Measurements from ENCODE around the gene DAAM2.

Gene DAAM2

DNA sequence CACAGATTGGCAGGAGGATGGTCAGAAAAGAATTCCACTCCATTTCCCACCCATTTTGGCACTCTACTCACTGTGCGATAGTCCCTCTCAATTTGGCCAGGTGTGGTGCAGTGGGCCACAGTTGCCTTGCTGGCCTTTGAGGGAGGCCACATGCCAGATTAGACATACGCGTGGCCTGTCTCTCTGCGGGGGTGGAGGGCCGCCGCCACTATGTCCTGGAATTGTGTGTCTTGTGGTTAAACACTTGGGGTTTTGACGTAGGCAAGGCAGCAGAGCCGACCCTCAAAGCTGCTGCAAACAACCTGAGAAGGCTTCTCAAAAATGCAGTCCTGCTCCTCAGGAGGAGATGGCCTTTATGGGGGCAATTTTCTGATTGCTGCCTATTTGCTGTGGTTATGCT is 4.9 kb upstream of the DAAM2 start:
- no peak for DNase-seq (ENCODE audit: low read depth in 2 of 2)

DNA sequence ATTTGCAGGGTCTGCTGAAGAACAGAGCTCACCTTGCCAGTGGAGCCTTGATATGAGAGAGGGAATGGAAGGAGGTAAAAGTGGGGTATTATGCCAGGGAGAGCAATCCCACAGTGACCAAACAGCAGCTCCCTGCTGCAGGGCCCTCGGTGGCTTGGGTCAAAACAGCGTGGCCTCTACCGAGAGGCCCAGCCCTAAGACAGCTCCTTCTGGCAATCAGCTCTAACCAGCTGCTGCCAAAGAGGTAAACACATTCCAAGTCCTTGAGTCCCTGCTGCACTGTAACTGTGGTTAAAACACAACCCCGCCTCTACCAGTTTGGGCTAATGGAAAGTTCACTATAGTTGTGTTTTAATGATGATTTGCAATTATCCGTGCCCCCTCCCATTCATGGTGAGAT is 1.4 kb upstream of the DAAM2 start:
- no peak for DNase-seq (ENCODE audit: low read depth in 2 of 2)

DNA sequence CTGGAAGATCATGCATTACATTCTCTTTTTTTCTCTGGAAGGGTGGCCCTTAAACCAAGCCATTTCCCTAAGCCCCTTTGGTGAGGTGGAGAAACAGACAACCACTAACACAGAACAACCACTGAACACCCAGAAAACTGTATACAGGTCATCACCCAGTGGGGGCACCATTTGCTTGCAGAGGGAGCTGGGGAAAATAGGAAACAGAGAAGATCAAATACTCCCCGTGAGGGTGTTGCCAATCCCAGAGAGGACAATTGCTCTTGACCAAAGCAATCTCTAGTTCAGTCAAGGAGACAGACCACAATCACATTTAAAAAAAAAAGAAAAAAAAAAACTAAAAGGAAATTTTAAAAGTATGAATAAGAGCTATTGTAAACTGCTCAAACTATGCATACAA is 865 bp upstream of the DAAM2 start:
- no peak for DNase-seq (ENCODE audit: low read depth in 2 of 2)

DNA sequence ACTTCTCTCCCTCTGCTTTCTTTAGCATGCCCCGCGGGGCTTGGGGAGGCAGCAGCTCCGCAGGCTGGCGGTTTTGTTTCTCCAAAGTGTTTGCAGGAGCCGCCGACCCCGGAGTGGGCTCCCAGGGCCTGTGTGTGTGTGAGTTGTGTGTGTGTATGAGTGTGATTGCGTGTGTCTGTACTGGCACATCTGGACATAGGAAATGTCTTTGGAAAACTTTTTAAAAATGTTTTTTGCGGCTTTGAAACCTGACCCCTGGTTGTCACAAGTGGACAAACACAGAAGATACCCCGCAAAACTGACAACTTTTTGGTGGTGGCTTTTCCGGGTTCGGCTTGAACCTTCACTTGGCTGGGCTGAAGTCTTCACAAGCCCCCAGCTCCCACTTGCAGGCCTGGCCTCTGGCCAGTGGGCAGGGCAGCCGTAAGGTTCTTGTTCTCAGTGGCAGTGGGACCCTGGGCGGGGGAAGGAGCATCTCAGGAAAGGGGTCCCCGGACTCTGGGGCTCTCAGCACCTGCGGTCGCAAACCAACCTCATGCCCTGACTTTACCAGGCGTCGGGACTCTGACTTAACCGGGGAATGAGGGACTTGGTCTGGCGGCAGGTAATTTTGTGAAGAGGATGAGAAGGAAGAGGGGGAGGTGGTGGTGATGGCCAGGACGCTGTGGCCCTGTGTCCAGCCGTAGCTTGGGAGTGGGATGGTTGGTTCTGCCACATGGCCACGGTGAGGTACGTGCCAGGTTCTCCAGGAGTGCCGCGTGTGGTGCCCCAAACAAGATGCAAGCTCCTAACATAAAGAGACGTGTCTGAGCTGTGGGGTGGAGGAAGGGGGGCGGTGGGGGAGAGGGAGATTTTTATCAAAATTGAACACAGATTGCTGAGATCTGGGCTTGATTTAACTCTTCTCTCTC is 619 bp downstream of the DAAM2 start:
- no peak for DNase-seq (ENCODE audit: low read depth in 2 of 2)

DNA sequence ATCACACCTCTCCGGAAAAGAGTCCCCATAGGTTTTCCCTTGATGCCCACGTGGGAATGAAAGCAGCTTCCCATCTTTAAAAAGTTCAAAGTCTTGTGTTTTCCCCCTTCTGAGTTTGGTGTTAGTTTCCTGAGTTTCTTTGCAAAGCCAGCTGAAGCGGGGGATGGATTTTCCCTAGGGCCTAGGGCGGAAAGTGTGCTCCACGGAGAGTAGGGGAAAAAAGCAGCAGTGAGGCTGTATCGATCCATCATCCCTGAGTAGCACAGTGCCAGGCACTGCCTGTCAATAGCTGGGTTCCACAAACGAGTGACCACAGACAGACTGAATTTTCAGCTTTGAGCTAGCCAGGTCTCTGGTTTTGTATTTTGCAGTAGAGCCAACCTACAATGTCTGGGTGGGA is 1.3 kb downstream of the DAAM2 start:
- DNase-seq (ENCODE audit: low read depth in 2 of 2), result no peak

DNA sequence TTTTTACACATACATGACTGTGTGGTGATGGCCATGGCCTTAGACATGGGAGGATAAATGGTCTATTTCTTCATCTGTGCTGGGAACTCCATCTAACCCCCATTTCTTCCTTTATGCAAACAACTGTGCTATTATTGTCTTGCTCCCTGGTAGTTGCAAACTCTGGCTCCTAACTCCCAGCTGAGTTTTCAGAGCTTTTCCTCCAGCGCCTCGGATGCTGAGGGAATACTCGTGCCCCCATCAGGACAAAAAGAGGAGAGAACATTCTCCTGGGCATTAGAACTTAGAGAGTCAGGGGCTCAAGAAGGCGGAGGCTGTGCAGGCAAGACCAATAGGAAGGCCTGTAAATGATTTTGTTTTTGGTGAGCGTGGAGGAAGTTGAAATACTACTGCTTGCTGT is 2.1 kb downstream of the DAAM2 start:
- DNase-seq (ENCODE audit: low read depth in 2 of 2), result no peak

DNA sequence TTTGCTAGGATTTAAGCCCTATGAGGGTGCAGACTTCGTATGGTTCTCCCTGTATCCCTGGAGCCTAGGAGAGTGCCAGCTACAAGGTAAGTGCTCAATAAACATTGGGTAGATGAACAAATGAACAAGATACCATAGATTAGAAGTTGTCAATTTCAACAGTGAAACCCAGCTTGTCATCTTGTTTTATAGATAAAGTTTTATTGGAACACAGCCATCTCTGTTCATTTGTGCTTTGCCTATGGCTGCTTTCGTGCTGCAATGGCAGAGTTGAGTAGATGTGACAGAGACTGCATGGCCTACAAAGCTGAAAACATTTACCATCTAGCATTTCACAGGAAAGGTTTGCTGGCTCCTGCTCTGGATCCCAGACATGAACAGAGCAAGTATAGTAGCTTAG is 5.6 kb downstream of the DAAM2 start:
- DNase-seq (ENCODE audit: low read depth in 2 of 2), result no peak

DNA sequence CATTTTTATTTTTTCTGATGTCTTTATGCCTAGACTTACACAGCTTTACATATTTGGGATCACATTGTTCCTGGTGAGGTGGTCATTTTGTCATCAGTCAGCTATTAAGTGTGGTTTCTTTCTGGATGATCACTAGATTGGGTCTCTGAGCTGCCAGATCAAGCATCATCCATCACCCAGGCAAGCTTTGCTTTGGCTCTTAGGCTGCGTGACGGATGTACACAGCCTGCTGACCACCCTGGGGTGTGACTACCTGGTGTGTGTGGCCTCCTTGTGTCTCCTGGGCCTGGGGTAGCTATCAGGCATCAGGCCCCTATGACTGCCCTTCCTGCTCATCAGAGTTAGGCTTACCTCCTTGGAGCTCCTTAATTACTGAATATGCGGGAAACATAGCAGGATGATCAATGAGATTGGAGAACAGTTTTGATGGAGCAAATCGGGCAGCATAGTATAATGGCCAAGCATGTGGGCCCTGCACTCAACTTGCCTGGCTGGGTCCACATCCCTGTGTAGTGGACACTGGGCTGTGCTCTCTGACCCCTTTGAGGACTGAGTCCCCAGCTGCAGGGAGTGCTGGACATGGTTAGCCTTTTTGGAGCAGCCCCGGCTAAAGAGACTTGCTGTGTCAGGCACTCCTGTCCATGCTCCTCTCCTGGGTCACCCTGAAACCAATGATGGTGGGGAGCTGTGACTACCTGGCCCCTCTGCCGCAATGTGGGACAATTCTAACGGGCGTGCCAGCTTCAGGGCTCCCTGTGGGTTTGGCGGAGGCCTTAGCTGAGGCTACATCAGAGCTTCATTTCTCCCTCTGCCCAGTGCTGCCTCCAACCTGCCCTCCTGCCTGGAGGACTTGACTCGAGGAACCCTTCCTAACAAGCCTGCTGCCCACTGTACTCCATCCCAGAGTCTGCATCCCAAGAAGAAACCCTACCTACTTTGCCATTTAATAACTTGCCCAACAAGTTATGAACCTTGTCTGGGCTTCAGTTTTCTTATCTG is 8.2 kb downstream of the DAAM2 start:
- no peak for DNase-seq (ENCODE audit: low read depth in 2 of 2)

DNA sequence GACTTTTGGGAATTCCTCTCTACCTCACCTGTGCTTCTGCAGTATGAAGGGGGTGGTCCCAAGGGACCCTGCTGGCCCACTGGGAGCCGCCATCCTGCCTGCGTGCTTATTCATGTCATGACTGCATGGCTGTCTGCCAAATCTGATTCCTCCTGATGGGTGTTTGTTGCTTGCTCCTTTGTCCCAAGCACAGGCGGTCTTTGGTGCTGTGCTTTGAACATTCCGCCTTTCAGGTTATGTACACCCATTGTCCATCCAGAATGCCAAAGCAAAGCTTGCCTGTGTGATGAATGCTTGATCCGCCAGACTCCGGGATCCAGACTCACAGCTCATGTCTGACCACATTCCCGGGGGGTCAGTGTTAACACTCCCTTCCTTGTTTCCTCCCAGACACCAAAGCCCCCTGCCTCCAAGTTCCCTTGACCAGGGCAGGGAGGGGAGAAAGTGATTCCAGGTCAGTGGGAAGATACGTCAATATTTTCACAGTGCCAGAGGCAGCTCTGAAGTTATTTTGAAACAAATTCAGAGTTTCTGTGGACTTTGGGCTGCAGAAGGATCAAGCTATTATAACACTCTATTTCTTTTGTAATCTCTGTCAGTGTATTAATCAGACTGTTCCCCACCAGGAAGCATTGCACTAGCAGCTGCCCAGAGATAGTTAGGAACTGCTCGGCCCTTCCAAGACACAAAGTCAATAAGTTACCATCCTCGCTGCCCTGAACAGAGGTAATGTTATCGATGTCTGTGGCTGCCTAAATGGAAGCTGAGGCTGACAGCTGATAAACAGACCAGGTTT is 9.5 kb downstream of the DAAM2 start:
- no peak for DNase-seq (ENCODE audit: low read depth in 2 of 2)

DNA sequence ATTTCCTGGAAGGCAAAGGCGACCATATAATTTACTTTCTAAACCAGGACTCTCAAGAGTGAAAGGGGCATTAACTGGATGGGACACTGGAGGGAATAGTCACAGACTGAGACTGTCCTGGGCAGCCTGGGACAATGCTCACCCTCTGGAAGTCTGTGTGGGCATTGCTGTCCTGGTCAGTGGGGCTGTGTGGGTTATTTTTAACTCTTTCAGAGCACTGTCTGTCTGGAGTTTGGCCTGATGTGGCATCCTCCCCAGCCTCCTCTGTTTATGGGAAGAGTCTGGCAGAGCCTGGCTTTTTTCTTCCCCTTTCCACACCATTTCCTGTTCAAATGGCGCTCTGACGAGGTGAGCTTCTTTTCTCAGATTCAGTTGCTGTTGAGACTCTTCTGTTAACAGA is 11.7 kb downstream of the DAAM2 start:
- no peak for DNase-seq (ENCODE audit: low read depth in 2 of 2)

DNA sequence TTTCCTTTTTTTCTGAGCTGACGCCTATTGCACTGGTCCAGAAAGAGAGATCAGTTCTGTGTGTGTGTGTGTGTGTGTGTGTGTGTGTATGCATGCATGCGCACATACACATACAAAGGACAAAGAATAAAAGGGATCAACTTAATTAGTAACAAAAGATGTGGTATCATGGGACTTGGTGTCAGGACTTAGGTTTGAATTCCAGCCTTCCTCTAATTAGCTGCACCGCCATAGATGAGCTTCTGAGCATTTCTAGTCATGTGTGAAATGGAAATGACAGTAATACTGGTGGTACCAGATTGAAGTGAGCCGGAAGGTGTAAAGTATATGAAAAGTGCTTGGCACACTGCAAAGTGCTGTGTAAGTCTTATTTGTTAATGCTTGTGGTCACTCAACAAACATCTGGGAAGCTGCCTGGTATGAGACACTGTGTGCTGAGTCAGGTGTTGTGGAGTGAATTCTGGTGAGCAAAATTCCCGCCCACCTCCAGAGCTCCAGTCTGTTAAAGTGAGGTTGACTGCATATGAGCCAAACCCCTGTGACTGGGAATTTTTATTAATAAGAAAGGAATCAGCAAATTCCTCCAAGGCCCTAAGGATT is 12.4 kb downstream of the DAAM2 start:
- DNase-seq (ENCODE audit: low read depth in 2 of 2), result no peak

DNA sequence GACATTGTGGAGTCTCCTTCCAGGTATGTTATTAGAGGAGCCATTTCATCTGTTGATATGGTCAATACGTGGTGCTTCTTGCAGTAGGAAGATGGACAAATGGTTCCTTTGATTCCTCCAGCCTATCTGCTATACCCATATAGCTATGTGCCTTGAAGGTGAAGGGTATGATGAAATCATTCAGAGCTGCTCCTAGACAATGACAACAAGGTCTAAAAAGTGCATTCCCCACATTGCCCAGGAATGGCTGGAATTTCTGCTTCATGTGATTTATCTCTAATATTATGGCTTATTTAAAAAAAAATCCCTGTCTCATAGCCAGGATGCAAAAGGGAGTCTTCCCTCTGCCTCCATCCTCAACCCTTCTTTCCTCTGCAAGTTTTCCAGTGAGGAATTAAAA is 14.1 kb downstream of the DAAM2 start:
- no peak for DNase-seq (ENCODE audit: low read depth in 2 of 2)

DNA sequence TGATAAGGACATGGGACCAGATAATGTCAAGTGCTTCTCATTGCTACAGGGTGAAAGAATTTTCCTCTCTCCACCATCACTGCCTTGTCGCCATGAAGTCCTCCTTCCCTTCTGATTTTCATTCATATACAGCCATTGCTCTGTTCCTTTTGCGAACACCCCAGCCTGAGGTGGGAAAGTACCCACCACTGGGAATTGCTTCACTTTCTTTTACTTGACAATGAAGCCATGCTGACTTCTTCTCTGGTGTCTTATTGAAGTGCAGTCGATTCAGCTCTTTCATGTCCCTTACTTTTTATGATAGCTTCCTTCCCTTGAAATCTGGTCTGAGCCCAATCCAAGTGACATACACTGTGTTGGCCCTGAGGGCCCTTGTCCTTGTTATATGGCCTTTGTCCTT is 16.2 kb downstream of the DAAM2 start:
- DNase-seq (ENCODE audit: low read depth in 2 of 2), result no peak

DNA sequence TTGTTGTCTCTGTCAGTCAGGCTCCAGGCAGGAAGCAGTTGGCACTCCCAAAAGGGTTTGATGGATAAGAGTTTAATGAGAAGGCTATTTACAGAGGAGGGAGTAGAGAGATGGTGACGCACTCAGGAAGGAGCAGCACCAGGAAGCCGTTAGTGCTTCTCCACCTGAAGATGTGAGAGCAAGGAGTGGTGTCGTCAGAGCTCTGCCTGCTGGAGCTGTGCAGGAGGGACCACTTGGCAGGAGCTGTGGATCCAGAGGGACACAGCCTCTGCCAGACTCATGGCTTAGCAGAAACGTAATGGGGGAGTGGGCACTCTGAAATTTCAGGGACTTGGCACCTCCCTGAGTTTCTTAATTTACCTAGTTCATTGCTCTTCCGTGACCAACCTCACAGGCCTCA is 16.8 kb downstream of the DAAM2 start:
- DNase-seq (ENCODE audit: low read depth in 2 of 2), result no peak

DNA sequence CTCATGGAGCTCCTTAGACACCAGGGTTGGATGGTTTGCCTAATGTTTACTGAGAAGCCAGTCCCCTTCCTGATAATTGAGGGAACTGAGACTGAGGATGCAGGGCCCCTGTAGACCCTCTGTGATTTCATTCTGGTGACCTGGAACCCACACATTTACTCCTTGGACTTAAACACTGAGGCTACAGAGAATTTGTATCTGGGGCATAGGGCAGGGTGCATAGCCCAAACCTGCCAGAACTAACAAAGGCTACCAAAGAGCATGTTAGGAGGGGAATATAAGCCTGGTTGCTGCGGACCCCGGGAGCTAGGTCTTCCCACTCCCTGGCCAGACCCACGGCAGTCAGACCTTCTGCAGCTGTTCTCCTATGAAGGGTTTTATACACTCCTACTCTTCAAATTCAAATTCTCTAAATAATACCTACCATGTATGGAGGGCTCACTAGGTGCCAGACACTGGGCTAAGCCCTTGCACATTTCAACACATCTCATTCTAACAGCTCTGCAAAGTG is 19.7 kb downstream of the DAAM2 start:
- no peak for DNase-seq (ENCODE audit: low read depth in 2 of 2)

DNA sequence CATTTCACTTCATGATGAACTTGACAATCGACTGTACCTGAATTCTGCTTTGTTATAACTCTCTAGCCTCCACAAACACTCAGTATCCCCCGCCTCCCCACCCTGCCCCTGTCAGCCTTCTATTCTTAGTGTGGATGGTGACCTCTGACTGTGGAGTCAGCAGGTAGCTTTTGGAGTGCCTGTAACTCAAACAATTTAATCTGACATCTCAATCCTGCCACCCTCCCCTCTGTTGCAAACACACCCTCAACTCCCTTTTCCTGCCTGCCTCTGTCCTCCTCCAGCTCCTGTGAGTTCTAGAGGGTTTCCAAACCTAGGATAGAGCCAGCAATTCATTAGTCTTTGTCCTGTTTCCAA is 20.3 kb downstream of the DAAM2 start:
- no peak for DNase-seq (ENCODE audit: low read depth in 2 of 2)

DNA sequence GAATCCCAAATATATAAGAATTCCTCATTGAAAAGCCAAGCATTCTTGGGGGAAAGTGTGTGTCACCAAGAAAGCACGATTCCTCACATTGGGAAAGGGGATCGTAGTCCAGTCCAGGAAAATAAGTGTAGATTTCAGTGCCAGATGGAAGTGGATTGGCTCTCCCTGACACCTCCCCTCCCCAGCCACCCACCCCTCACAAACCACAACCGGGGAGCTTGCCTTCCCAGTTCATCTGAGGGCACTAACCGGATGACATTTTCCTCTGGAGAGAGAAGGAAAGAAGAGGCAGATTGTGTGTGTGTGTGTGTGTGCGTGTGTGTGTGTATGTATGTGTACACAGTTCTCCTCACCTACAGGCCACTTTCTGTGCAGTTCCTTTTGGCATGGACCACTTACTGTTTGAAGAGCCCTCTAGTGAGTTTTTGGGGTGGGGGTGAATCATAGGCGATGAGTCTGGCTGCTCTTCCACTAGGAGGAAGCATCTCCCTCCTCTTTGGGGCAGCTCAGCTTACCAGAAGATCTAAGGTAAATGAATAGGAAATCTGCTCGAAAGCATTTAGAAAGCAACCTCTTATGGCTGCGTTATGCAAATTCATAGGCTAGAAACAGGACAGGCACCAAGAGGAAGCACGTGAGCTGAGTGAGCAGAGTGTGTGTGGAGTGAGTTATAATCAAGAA is 20.8 kb downstream of the DAAM2 start:
- DNase-seq (ENCODE audit: low read depth in 2 of 2), result no peak

DNA sequence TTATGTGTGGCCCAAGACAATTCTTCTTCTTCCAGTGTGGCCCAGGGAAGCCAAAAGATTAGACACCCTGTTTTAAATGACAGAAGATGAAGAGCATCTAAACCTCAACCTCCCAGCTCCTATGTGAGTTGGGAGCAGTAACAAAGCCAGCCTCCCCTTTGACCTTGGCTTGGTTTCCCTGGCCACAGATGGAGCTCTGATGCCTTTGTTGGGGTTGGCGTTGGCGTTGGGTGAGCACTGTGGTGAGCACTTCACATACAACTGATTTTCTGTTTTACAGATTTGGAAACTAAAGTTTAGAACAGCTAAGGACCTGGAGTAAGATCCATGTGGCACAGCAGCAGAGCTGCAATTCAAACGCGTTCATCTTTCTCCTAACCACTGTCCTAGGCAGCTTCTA is 22.1 kb downstream of the DAAM2 start:
- DNase-seq (ENCODE audit: low read depth in 2 of 2), result no peak

DNA sequence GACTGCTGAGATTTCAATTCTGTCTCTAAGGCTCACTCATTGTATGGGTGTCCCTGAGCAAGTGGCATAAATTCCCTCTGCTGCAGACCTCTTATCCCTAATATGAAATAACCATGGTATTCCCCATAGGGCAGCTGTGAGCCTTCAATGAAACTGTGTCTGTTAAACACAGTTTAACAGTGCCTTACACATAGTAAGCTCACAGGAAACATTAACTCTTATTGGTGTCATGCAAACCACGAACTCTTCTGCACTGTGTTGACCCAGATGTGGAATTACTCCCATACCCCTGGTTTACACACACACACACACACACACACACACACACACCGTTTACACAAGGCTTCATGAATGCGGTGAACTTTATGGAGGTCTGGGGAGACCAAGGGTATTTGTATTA is 23.2 kb downstream of the DAAM2 start:
- DNase-seq (ENCODE audit: low read depth in 2 of 2), result no peak

DNA sequence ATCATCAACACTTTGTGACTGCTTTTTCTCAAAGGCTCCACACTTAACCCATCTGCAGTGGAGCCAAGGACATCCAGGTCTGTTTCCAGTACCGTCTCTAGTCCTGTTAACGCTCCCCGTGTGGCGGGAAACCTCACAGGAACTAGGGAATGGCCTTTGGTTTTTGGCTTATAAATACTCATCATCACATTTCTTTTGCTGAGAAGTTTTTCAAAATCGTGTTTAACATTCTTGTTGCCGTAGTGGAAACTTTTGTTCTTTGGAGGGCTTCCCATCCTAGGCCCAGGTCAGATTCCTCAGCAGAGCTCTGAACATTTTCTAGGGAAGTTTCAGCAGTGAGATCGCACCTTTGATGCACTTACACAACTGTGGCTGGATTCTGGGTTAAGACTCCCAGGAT is 24.6 kb downstream of the DAAM2 start:
- no peak for DNase-seq (ENCODE audit: low read depth in 2 of 2)

DNA sequence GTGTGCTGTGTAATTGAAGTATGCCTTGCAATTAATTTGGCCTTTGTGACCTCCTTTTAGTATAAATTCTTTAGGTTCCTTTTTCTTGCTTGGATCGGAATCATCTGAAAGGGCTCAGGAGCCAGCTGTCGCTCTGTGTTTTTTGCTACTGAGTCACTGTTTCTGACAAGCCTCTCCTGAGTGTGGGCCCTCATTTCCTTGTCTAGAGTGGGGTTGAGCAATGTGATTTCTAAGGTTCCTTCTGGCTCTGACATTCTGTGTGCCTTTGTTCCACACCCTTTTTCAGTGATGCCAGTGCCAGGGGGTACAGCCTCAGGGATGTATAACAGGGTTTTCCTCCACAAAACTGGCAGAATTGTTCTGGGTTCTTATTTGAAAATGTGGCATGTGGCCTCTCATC is 26.5 kb downstream of the DAAM2 start:
- no peak for DNase-seq (ENCODE audit: low read depth in 2 of 2)
